ENCODE data around the gene IL17C.
A peak's percentile ranks its signal among the peaks of the same experiment; 100 is the strongest.

The IL17C gene

GRCh38 chr16:88647178-88648070 is 9.1 kb downstream of the IL17C start:
- DNase-seq, result no peak

DNA sequence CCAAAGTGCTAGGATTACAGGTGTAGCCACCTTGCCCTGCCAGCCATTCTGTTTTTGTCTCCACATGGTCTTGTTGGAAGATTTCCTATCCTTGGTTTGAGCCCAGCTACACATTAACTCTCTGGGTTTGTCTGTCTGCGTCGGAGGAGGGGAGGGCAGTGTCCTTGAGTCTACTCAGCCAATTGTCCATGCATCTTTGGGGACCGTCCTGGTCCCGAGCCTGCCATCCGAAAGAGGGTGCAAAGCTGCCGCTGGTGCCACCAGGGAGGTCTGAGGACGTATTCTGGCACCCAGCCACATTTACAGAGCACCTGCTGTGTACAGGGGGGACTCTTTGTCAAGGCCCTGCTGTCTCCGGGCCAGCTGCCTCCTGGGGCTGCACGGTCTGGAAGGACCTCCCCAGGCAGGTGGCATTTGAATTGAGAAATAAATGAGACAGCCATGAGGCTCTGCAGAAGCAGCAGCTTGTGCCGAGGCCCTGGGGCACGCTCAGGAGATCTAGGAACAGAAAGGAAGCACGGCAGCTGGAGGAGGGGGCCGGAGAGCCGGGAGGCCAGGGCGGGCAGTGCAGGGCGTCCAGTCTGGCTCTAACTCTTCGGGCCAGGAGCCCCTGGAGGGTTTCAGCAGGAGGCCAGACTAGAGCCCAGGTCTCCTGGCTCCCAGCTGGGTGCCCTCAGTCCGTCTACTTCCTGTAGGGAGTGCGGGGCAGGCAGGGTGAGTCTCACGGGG is 11.0 kb downstream of the IL17C start:
- no peak for DNase-seq

- DNase-seq, result peak; percentile 13
Observed at GRCh38 chr16:88649924-88650748, 11.8 kb downstream of the IL17C start.

- DNase-seq, result peak; percentile 50
Observed at GRCh38 chr16:88650749-88651275, 12.4 kb downstream of the IL17C start, which contains the start of gene CYBA. Gene CYBA, minus strand, starts transcription at chr16:88651053. Its CDS starts 40 bp downstream, at chr16:88651013.

GRCh38 chr16:88651276-88651988 is 13.1 kb downstream of the IL17C start:
- no peak for DNase-seq

- no peak for DNase-seq
Observed at GRCh38 chr16:88651989-88652761, 13.8 kb downstream of the IL17C start.

- no peak for DNase-seq
Observed at GRCh38 chr16:88652762-88653063, 14.3 kb downstream of the IL17C start.

DNA sequence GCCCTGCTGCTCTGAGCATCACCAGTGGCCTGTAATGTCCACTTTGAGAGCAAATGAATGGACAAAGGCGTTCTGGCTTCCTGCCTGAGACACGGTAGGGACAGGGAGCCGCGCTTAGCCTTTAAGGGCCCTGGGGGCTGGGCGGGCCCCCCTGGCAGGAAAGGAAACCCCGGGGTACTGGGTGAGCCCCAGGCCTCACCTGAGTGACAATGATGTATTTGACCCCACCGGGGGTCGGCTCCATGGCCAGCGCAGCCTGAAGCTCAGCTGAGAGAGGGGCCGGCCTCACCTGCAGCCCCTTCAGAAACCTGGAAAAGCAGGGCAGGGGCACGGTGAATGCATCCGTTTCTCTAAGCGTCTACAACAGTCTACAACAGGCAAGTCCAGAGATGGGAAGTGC is 14.7 kb downstream of the IL17C start:
- DNase-seq, result no peak

GRCh38 chr16:88653596-88654362 is 15.4 kb downstream of the IL17C start:
- no peak for DNase-seq

- DNase-seq, result no peak
Observed at GRCh38 chr16:88654363-88655052, 16.1 kb downstream of the IL17C start.

- DNase-seq, result no peak
Observed at GRCh38 chr16:88655053-88655732, 16.8 kb downstream of the IL17C start.

- DNase-seq, result no peak
Observed at GRCh38 chr16:88655733-88656281, 17.4 kb downstream of the IL17C start.

- no peak for DNase-seq
Observed at GRCh38 chr16:88656291-88656980, 18.1 kb downstream of the IL17C start.

GRCh38 chr16:88657371-88657770 is 19.0 kb downstream of the IL17C start:
- no peak for DNase-seq

GRCh38 chr16:88658714-88659113 is 20.3 kb downstream of the IL17C start:
- no peak for DNase-seq

DNA sequence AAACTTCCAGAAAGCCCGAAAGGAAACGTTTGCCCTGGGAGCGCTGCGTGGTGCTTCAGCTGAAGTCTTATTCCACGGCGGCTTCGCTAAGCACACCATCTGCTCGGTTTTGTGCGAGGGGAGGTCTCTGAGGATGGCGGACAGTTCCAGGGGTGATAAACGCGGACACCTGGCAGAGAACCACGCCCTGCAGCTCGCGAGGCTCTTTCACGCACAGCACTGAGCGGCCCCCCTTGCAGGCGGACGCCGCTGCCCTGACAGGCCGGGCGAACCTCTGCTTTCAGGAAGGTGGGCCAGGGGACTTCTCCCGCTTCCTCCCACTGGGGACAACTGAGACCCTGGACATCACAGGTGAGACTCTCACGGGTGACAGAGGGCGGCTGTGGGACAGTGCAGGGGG is 20.8 kb downstream of the IL17C start:
- no peak for DNase-seq

GRCh38 chr16:88661468-88661867 is 23.1 kb downstream of the IL17C start:
- no peak for DNase-seq

DNA sequence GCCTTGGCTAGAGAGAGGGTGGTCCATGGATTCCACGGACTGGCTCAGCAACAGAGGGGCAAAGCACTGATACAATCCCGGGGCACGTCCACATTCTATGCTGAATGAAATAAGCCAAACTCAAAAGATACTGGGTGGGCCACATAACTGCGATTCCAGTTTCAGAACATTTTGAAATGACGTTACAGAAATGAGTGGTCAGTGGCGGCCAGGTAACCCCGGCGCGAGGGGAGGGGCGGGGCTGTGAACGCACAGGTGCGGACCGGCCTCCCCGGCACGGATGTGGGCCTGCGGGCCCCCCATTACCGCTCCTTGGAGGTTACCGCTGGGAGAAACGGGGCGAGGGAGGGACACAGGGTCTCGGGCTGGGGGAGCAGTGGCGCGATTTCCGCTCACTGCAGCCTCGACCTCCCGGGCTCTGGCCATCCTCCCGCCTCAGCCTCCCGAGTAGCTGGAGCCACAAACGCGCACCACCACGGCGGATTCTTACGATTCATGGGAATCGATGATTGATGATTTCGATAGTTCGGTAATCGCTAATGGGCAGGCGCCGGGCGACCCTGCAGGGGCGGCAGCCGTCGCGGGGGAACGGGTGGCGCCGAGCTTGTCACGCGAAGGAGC is 24.0 kb downstream of the IL17C start:
- no peak for DNase-seq

Data from KG1 (cell line).